ENCODE measurements around the gene TBCE. TPM values are rescaled to one million over a fixed set of nuclear protein-coding genes. Genes with fewer than 3 reads are reported as not detected.

Gene TBCE
- total and polyA plus RNA-seq, 9 of the 15 experiments (the other 6 are each of a cell fraction or from before 2014, with no cell fraction given), result 52.6 to 92.1 (median 82.1) TPM

- TF ChIP-seq ZBTB49 (CRISPR knock-in tag; IDR thresholded peaks at IDR 0.05; ENCODE audit: borderline replicate concordance), result no peak
- no peak for TF ChIP-seq ESRRA (IDR thresholded peaks at IDR 0.05; ENCODE audit: borderline replicate concordance, low read depth)
- TF ChIP-seq TAF1 (IDR thresholded peaks at IDR 0.05; ENCODE audit: control insufficient read depth, extremely low read depth, insufficient read depth, low read length, severe bottlenecking), result peak; percentile 86
- TF ChIP-seq ZNF407 (IDR thresholded peaks at IDR 0.05; ENCODE audit: low read depth), result no peak
- TF ChIP-seq TCF15 (CRISPR knock-in tag; IDR thresholded peaks at IDR 0.05), result no peak
- TF ChIP-seq ZNF217 (CRISPR knock-in tag; IDR thresholded peaks at IDR 0.05), result no peak
- peak; percentile 1 for TF ChIP-seq CHD1 (IDR thresholded peaks at IDR 0.05; ENCODE audit: low read length)
- TF ChIP-seq, protein P1, sequence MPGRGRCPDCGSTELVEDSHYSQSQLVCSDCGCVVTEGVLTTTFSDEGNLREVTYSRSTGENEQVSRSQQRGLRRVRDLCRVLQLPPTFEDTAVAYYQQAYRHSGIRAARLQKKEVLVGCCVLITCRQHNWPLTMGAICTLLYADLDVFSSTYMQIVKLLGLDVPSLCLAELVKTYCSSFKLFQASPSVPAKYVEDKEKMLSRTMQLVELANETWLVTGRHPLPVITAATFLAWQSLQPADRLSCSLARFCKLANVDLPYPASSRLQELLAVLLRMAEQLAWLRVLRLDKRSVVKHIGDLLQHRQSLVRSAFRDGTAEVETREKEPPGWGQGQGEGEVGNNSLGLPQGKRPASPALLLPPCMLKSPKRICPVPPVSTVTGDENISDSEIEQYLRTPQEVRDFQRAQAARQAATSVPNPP (IDR thresholded peaks at IDR 0.05; ENCODE audit: borderline replicate concordance, insufficient read depth, insufficient read length), result no peak
- no peak for TF ChIP-seq ZEB2 (IDR thresholded peaks at IDR 0.05)
- peak; percentile 52 to 56; a peak in 1 of 4 replicates for TF ChIP-seq UBTF (IDR thresholded peaks at IDR 0.05; ENCODE audit: borderline replicate concordance in 1 of 2, low read depth in 2 of 2, low read length in 2 of 2)
- TF ChIP-seq GTF2F1 (IDR thresholded peaks at IDR 0.05; ENCODE audit: low read depth, low read length), result peak; percentile 39; the same call in 1 of the 2 replicates
Observed at GRCh38 chr1:235327559-235328270, 39.5 kb upstream of the TBCE start, which contains the start of gene ARID4B (continued).
